GM18870 (cell line): ENCODE results near the gene IFT172.
"Not testable (repeated sequence)": the region's sequence is repeated elsewhere in the genome, so short reads cannot be mapped to it uniquely, and the experiment has no call there.

Experiments
- ATAC-seq: cut with Tn5 transposase; IDR thresholded peaks from one replicate; pipeline ENCODE4 v1.9.1; 2021; ENCODE audit warnings: moderate library complexity; ENCODE audit not compliant: unreplicated experiment

The IFT172 gene

GRCh38 chr2:27489498-27490397 lies at the start of gene IFT172:
Gene IFT172 (minus strand): TSS chr2:27489743. CDS start chr2:27489653, 90 bp downstream.
- ATAC-seq, result peak; percentile 92

GRCh38 chr2:27538839-27539450 lies 49.4 kb upstream of the IFT172 start:
- not testable (repeated sequence) for ATAC-seq

- no peak for ATAC-seq
Observed at GRCh38 chr2:27537287-27537686, 47.7 kb upstream of the IFT172 start.

- ATAC-seq, result no peak
Observed at GRCh38 chr2:27531983-27532382, 42.4 kb upstream of the IFT172 start.

GRCh38 chr2:27527182-27527581 lies 37.6 kb upstream of the IFT172 start:
- no peak for ATAC-seq

- no peak for ATAC-seq
Observed at GRCh38 chr2:27522400-27522945, 32.9 kb upstream of the IFT172 start.

GRCh38 chr2:27520316-27520715 lies 30.8 kb upstream of the IFT172 start:
- no peak for ATAC-seq

- no peak for ATAC-seq
Observed at GRCh38 chr2:27518782-27519113, 29.2 kb upstream of the IFT172 start.

GRCh38 chr2:27518113-27518781 lies 28.7 kb upstream of the IFT172 start:
- ATAC-seq, result no peak

GRCh38 chr2:27509326-27509725 lies 19.8 kb upstream of the IFT172 start:
- ATAC-seq, result no peak

GRCh38 chr2:27507293-27507692 lies 17.8 kb upstream of the IFT172 start:
- no peak for ATAC-seq

- ATAC-seq, result no peak
Observed at GRCh38 chr2:27506587-27506986, 17.0 kb upstream of the IFT172 start.

- no peak for ATAC-seq
Observed at GRCh38 chr2:27502142-27502541, 12.6 kb upstream of the IFT172 start.

- no peak for ATAC-seq
Observed at GRCh38 chr2:27501042-27501441, 11.5 kb upstream of the IFT172 start.

- no peak for ATAC-seq
Observed at GRCh38 chr2:27498975-27499374, 9.4 kb upstream of the IFT172 start.

- ATAC-seq, result no peak
Observed at GRCh38 chr2:27497288-27497627, 7.7 kb upstream of the IFT172 start.

- no peak for ATAC-seq
Observed at GRCh38 chr2:27496357-27497287, 7.1 kb upstream of the IFT172 start, which contains the start of gene GCKR. Gene GCKR (plus strand): TSS chr2:27496839. CDS start chr2:27496905, 66 bp downstream.

GRCh38 chr2:27495840-27496356 lies 6.4 kb upstream of the IFT172 start:
- ATAC-seq, result no peak

GRCh38 chr2:27494944-27495554 lies 5.5 kb upstream of the IFT172 start, which contains the start of gene FNDC4:
Gene FNDC4 (minus strand): TSS chr2:27495200. CDS start chr2:27494679, 521 bp downstream.
- no peak for ATAC-seq
